LNCAP (cell line): ENCODE data around the gene CTSD.

Experiments used
- TF ChIP-seq, protein P1 (sequence below): fragments of 450-650 bp; IDR thresholded peaks from 2 replicates; pipeline ENCODE4 v1.5.1; 2017; ENCODE audit warnings: mild to moderate bottlenecking

CTSD gene

DNA sequence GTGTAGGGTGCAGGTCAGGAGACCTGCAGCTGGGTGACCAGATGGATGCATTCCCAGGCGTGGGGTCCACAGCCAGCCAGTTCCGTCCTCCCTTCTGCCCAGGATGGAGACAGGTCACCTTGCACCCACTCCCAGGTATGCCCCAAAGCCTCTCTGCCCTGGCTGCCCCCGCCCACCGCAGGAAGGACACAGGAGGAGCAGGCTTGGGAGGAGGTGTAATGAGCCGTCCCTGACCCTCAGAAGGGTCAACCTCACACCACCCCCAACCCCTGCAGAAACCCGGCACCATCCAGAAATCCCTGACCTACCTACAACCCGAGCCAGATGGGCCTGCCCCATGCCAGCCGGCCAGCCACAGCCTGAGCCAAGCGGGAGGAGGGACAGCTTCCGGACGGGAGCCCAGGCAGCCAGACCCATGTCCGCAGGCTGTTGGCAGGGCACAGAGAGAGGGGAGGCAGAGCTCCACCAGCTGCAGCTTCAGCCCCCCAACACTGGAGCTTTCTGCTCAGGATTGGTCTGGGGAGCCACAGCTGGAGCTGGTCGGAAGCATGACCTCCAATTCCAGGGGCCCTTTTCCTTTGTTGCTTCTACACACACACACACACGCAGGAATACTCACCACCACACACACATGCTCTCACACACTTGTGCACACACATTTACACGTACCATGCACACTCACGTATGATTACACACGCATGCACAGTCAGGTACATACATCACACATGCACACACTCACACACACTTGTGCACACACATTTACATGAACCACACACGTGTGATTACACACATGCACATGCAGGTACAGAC, 18.6 kb downstream of the CTSD start:
- TF ChIP-seq, protein P1, sequence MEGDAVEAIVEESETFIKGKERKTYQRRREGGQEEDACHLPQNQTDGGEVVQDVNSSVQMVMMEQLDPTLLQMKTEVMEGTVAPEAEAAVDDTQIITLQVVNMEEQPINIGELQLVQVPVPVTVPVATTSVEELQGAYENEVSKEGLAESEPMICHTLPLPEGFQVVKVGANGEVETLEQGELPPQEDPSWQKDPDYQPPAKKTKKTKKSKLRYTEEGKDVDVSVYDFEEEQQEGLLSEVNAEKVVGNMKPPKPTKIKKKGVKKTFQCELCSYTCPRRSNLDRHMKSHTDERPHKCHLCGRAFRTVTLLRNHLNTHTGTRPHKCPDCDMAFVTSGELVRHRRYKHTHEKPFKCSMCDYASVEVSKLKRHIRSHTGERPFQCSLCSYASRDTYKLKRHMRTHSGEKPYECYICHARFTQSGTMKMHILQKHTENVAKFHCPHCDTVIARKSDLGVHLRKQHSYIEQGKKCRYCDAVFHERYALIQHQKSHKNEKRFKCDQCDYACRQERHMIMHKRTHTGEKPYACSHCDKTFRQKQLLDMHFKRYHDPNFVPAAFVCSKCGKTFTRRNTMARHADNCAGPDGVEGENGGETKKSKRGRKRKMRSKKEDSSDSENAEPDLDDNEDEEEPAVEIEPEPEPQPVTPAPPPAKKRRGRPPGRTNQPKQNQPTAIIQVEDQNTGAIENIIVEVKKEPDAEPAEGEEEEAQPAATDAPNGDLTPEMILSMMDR = no peak

- TF ChIP-seq, protein P1 = no peak
These were observed 19.4 kb downstream of the CTSD start for GRCh38 chr11:1744137-1744886.

DNA sequence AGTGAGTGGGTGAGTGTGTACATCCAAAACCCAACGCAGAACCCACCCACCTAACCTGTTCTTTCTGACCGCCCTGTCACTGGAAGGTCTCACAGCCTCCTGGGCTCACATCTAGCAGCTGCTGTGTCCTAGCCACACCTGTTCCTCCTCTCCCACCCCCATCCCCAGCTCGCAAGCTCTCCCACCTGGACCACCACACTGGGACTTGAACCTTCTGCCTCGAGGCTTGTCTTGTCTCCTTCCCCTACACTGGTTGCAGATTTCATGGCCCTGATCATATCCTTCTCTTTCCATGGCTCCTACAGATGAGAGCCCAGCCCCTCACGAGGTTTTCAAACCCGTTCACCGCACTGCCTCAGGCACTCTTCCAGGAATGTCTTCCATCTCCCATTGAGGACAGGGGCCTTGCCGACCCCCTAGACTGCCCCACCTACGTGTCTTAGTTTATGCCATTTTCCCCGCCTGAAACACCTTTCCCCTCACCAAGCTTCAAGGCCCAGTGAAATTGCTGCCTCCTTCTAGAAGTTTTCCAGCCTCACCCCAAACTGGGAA, 20.1 kb downstream of the CTSD start:
- TF ChIP-seq, protein P1 = no peak

- TF ChIP-seq, protein P1 = no peak
These were observed 20.7 kb downstream of the CTSD start for GRCh38 chr11:1742869-1743584.

- TF ChIP-seq, protein P1 = no peak
These were observed 21.4 kb downstream of the CTSD start for GRCh38 chr11:1742371-1742770.

- TF ChIP-seq, protein P1 = no peak
These were observed 22.0 kb downstream of the CTSD start for GRCh38 chr11:1741741-1742140.
